KG1 (cell line): ENCODE measurements around the gene PSMC5.
"Not testable (repeated sequence)": the region's sequence is repeated elsewhere in the genome, so short reads cannot be mapped to it uniquely, and the experiment has no call there.

ENCODE experiments used
- DNase-seq: peaks from one replicate; lab custom pipeline; 2025; lab: John Stamatoyannopoulos, UW

The PSMC5 gene

DNA sequence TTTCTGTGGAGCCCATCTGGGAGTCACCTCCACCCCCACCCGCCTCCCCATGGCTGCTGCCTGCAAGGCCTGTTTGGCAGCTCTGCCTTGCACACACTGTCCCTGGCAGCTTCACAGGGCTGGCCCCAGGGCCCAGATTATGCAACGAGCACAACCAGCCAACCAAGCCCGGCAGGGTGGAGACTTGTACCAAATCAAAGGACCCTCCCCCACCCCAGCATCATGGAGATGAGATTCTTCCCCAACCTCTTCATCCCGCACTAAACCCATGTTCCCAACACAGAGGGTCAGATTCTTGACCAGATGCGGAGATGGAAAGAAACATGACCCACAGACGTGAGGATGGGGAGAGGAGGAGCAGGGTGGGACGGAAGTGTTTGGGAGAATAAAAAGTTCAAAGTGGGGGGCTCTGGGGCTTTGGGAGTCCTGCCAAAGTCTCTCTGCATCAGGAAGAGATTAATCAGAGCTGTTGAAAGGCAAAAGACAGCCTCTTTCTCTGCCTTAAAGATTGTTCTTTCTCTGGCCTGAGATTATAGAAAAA lies 11.5 kb downstream of the PSMC5 start:
- DNase-seq: no peak

DNA sequence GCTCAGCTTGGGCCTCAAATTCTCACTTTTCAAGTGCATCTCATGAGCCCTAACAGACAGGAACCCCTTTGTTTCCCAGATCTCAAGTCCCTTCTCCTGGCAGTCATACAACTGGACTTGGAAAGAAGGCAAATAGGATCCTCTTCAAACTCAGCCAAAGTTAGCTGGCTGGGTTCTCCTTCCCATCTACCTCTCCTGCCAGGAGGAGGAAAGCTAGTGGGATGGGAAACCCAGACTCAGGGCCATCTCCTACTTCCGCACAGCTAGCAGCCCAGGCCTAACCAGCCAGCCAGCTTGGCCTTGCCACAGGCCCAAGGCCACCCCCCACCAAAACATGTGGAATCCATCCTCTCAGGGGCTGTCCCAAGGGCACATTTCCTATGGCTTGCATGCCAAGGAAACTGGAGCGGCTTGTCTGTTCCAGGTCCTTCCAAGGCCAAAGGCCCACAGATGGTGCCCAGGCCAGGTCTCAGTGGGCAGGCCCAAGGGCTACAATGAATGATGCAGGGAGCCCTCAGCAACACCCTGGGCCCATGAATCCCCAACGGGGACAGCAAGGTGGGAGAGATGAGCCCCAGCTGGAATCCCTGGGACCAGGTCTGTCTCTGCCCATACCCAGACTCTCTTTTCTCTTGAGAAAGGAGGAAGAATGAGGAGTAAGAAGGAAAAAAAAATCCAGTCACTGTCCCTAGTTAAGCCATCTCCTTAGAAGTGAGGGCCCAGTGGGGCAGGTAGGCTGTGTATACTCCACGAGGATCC lies 13.5 kb downstream of the PSMC5 start:
- no peak for DNase-seq

DNA sequence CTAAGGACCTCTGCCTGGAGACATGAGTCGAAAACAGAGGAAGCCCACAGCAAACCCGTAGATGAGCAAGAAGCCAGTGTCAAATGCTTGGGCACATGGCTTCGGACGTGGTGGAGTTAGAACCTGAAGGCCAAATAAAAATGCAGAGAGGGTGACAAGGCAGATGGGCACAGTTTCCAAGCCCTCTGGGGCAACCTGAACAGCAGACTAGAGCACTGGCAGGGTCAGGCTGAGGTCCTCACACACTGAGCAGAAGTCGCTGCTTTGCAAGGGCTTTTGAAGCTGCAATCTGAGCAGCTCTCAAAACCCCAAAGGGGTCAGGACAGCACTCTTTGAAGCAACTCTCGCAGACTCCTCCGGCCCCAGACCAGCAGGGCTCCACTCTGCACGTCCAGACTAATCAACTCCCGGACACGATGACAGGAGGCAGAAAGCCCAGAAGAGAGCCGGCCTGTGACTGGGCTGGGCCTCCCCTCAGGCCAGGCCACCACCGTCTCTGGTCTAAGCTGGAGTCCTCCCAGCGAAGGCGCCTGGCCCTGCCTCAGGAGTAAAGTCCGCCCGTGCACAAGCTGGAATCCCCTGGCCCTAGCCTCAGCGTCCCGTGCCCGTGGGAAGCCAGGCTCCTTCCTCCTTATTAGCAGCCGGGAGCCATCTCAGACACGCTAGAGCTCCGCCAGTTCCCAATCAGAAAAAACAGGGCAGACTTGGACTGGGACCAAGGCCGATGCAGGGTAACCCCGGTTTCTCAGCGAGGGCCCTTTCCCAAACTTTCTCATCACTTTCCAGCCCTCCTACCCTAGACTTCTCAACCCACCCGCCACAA lies 14.3 kb downstream of the PSMC5 start:
- DNase-seq: no peak

DNA sequence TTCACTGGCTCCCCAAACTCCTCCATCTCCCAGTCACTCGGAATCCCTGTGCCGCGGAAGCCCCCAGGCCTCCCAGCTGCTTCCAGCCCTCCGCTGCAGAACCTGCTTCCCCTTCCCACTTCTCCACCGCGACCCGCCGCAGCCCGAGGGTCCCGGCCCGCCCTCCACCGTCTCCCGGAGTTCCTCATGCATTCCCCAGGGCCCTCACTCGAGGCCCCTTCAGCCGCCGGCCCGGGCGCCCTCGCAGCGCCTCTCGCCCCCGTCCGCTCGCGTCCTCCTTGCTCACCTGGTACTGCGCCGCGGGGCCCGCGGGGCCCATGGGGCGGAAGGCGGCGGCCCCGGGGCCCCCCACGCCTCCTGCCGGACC lies 14.9 kb downstream of the PSMC5 start:
- DNase-seq: no peak

DNA sequence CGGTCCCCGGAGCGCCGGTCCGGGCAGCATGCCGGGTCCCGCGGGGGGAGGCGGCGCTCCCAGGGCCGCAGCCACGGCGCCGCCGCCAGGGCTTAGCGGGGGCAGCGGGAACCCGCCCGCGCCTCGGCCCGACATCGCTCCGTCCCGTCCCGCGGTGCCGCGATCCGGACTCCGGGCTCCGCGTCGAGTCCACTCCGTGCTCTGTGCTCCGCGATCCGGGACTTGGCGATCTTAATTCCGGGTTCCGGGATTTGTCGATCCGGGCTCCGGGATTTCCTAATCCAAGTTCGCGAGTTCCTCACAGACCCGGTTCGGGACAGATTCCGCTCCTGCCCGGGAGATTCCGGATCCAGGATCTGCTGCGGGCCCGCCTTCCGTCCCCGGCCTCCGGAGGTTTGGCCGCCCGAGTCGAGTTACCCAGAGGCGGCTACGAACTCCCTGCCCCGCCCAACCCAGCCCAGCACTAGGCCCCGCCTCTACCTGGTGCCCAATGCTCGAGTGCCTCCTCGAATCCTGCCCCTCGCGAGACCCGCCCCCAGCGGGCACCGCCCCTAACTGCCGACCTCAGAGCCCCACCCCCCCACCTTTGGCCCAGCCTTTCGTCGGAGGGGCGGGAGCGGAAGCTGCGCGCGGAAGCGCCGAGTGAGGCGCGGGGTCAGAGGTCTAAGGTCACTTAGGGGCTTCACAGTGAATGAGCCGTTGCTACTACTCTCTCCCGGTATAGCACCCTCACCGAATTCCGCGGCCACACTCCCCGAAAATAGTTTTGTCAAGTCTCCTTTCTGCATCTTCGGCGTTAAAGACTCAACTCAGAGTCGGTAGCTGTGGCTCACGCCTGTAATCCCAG lies 15.5 kb downstream of the PSMC5 start, which contains the start of gene SMARCD2:
Gene SMARCD2 (minus strand): TSS at position 146 of the 847 bp plus-strand sequence. CDS start 11 bp downstream, at position 135.
- DNase-seq: peak; percentile 94

DNA sequence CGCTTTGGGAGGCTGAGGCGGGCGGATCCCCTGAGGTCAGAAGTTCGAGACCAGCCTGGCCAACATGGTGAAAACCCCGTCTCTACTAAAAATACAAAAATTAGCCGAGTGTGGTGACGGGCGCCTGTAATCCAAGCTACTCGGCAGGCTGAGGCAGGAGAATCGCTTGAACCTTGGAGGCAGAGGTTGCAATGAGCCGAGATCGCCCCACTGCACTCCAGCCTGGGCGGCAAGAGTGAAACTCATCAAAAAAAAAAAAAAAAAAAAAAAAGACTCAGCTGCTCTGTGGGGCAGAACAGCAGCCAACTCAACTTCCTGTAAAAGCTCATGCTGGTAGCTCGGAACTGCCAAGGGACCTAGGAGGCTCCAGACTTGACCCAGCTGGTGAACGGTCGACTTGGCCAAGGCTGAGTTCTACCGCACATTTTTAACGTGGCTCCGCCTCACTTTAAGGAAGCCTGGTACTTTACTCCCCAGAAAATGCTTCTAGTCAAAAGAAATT lies 16.2 kb downstream of the PSMC5 start:
- peak; percentile 29 for DNase-seq

DNA sequence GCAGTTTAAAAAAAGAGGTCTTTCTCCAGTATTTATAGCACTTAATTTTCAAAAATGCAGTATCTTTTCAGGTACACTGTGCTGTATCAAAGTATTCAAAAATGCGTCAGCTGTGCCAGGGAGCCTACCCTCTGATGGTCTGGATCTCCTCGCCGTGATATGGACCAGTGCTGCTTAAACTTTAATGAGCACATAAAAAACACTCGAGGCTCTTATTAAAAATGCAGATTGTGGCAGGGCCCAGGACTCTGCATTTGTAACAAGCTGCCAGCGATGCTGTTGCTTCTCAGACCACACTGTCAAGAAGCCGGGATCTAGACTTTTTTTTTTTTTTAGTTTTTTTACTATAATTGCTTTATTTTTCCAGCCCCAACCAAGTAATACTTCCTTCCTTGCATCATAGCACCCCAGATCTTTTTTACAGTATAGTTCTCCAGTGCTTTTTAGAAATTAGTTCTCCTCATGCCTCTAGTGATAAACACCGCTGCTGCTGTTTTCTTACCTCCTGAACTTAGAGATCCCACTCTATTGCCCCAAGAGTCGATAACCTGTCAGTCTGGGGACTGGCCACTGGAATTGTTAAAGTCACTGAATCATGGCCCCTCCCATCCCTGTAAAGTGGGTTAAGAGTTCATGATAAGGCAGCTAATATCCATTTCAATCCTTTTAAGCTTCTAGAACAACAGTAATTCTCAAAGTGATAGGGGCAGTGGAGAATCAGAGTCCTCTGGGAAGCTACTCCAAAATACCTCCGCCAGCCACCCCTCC lies 16.9 kb downstream of the PSMC5 start:
- DNase-seq: no peak

DNA sequence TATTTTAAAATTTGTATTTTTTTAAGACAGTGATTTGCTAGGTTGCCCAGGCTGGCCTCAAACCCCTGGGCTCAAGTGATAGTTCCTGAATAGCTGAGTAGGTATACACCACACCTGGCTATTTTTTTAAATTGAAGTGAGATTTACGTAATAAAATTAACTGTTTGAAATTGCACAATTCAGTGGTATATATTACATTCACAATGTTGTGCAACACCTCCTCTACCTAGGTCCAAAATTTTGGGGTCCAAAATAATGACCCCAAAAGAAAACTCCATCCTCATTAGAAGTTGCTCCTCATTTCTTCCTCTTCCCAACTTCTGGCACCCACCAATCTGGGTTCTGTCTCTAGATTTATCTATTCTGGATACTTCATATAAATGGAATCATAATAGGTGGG lies 18.3 kb downstream of the PSMC5 start:
- no peak for DNase-seq

DNA sequence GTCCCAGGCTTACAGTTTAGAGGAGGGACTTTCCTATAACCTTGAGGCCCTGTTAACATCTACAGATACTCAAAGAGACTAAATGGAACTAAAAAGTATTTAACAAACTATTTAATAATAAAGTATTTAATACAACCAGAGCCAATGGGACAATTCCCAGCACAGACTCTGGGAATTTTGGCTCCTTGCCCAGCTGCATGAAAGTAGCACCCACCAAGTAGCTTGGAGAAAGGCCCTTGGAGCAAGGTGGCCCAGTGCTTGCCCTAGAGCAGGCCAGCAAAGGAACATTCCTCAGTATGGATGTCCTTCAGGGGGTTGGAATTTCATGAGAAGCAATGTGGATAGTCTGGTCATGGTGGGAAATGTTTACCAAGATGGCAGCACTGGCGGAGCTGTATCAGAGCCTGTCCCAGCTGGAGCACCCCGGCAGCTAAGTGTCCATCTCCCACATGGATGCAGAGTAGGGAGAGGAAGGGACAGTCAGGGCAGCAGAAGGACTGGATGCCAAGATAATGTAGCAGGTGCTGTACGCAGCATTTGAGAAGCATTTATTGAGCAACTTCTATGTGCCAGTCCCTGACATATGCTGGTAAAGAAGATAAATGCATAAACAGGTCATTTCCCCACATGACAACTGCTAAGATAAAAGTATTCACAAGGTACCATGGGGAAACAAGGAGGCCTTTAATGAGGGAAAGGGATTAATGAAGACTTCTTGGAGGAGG lies 20.5 kb downstream of the PSMC5 start:
- DNase-seq: no peak

DNA sequence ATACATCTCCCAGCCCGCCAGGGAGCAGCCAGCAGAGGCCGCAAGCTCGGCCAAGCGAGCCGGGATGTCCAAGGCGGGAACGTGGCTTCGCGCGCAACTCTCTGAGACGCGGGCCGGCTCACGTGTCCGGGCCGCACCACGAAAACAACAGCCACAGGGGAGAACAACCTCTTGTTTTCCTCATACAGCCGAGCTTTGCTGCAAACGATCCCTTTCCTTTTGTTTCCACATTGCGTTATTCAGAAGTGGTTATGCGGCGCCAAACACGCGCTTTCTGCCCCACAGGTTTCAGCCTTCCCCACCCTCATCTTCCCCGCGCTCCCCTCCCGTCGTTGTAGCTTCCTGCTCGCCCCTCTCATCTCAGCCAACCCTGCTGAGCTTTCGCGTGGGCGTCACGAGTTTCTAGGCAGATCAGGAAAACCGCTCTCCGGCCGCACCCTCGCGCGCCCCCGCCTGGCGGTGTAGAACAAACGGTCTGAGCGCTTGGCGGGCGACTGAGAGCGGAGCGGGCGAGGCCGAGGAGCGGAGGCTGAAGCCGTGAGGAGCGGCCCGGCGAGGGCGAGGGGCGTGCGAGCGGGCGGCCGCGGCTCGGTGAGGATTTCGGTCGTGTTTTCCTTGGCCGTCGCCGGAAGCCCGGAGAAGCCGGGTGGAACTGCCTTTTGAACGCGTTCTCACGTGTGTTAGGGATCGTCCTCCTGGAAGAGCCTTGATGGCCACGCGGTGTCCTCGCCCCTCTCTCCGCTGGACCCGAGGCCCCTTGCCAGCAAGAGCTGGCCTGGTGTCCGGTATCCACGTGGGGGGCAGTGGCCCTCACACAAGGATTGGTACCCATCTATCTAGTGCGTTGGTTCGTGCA lies 21.8 kb downstream of the PSMC5 start:
- DNase-seq: peak; percentile 56

DNA sequence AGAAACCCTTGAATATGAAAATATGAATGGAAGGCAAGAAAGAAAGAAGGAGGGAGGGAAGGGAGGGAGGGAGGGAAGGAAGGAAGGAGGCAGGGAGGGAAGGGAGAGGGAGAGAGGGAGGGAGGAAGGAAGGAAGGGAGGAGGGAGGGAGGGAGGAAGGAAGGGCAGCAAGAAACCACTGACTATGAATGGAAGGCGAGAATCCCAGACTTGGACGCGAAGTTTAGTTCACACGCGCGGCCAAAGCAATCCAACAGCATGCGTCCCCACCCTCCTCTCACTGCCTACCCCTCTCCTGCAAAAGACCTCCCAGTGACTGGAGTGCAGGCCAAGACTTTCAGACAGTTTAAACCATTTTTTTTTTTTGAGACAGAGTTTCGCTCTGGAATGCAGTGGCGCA lies 23.2 kb downstream of the PSMC5 start:
- DNase-seq: no peak

DNA sequence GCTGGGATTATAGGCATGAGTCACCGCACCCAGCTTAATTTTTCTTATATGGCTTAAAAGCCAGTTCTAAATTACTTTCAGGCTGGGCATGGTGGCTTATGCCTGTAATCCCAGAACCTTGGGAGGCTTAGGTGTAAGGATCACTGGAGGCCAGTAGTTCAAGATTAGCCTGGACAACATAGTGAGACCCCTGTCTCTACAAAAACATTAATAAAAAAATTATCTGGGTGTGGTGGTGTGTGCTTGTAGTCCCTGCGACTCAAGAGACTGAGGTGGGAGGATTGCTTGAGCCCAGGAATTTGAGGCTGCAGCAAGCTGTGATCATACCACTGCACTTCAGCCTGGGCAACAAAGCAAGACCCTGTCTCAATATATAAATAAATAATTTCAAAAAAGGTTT lies 26.0 kb downstream of the PSMC5 start:
- no peak for DNase-seq

DNA sequence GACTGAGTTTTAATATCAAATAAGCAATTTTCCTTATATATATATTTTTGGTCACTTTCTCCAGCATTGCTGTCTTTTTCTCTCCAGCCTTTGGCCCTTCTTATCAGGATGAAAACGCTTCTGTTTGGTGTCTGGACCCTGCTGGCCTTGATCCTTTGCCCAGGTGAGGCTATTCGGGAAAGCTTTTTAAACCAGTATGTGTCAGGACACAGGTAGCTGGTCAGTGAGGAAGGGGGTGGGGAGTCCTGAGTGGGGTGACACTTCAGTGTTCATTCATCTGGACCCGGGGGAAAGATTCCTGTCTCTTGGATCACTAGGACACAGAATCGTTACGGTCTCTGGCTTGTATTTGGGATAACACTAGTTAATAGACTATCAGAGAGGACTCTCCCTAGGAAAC lies 27.5 kb downstream of the PSMC5 start:
- no peak for DNase-seq

DNA sequence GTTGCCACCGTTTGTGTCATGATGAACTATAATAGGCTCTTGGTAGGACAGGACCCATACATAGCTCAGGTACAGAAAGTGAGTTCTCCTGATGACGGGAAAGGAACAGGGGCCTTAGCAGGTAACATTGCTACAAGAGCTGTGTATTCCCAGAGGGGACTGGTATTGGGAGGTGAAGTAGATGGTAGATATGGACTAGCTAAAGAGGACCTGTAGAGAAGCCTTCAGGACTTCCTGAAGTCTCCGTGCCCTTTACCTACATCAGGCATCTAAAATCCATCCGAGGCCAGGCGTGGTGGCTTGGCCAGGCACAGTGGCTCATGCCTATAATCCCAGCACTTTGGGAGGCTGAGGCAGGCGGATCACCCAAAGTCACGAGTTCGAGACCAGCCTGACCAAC lies 28.0 kb downstream of the PSMC5 start:
- DNase-seq: no peak

DNA sequence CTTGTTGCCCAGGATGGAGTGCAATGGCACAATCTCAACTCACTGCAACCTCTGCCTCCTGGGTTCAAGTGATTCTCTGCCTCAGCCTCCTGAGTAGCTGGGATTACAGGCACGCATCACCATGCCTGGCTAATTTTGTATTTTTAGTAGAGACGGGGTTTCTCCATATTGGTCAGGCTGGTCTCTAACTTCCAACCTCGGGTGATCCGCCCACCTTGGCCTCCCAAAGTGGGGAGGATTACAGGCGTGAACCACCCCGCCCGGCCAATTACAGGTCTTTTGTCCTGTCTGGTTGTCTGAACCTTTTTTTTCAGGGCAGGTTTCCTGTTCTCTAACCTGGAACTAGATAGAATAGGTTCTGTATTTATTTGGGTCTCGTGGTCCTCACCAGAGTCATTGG lies 29.2 kb downstream of the PSMC5 start:
- DNase-seq: not testable (repeated sequence)

DNA sequence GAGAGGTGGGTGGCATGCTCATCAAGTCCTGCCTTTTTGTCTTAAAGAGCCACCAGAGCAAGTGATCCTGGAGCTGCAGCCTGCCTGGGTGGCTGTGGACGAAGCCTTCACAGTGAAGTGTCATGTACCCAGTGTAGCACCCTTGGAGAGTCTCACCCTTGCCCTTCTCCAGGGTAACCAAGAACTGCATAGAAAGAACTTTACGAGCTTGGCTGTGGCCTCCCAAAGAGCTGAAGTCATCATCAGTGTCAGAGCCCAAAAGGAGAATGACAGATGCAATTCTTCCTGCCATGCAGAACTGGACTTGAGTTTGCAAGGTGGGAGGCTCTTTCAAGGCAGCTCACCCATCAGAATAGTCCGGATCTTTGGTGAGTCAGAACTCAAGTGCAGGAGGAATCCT lies 32.0 kb downstream of the PSMC5 start:
- no peak for DNase-seq

DNA sequence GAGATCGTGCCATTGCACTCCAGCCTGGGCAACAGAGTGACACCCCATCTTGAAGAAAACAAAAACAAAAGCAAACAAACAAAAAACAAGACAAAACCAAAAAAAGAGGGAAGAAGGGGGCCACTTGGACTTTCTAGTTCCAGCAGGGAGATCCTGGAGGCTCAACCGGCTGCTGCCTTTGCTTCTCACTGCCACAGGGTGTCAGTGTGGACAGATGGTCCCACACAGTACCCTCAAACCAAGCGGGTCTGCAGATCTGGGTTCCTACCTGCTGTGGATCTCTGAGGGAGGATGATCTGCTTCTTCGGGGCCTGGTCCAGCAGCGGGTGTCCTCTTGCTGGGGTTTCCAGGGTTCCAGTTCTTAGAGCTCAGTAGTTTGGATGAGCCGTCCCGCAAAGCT lies 39.4 kb downstream of the PSMC5 start:
- DNase-seq: not testable (repeated sequence)

DNA sequence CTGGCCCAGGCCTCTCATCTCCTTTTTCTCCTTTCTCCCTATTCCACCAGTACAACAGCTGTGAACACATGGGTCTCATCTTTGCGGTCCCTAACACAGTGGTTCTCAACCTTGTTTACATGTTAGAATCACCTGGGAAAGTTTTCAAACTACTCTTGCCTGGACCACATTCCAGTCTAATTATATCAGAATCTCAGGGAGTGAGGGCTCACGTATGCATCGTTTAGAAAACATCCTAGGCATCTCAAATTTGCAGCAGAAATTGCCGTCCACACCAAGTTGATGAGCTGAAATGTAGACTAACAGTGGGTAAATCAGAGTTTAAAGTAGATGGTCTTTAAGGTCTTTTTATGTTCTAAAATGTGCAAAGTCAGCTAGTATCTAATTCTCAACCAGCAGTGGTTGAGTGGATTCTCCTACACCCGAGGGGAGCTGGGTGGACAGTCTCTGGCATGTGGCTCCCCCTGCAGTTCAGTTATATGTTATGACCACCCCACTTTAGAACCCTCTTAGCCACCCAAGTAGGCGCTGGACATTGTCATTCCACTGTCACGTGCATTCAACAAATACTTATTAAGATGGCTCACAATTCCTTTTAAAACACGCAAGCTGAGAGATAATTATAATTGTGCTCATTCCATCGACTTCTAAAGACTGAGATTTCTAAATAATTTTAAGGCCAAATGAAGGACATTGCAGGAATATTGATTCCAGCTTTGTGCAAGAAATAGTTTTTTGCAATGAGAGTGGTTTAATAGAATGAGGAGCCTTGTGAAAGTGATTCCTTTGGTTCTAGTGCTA lies 42.5 kb downstream of the PSMC5 start:
- not testable (repeated sequence) for DNase-seq

DNA sequence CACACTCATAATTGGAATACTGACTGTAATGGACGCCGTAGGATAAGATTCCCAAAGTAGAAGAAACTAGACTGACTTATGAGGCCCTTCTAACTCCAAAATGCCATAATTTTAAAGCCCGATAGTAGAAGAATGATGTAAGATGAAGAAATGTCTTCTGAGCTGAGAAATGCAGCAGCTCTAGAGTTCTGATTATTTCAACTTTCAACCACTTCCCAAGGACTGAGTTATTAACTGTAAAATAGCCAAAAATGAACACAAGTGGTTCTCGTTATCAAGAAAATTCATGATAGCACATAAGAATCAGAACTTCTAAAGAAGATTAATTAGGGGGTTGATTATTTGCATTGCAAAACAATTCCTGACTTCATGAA lies 43.0 kb downstream of the PSMC5 start:
- DNase-seq: not testable (repeated sequence)
